GM12878 (cell line): Measurements from ENCODE around the gene DLGAP5. TPM values are rescaled to one million over a fixed set of nuclear protein-coding genes. Genes with fewer than 3 reads are reported as not detected.

Experiments used
- ATAC-seq: fragments of 200-7000 bp; cut with Tn5 transposase; 3 replicates; pipeline ENCODE4 v1.9.1; 2020; ENCODE audit warnings: mild to moderate bottlenecking, moderate library complexity
- BruUV-seq: library from RNA; stranded (reverse); fragments of 400-500 nt; replicated peaks from 2 replicates; lab custom pipeline; 2021; lab: Mats Ljungman, UMichigan
- CTCF ChIA-PET: fragments of 300-600 bp; sonication (Branson Sonifier 250); formaldehyde crosslinking; extraction: SDS; loops from one replicate; lab custom pipeline; 2021; ENCODE audit warnings: inconsistent platforms; lab: Yijun Ruan, JAX
- POLR2A ChIA-PET: fragments of 350-600 bp; formaldehyde crosslinking; extraction: SDS; loops from one replicate; lab custom pipeline; 2021; ENCODE audit warnings: inconsistent platforms; lab: Charles Lee
- RAD21 ChIA-PET: fragments of 300-600 bp; sonication (Branson Sonifier 250); formaldehyde crosslinking; loops from one replicate; lab custom pipeline; 2023; ENCODE audit warnings: antibody characterized with exemption; ENCODE audit not compliant: unreplicated experiment; lab: Charles Lee
- SMC1A ChIA-PET: fragments of 300-600 bp; sonication (Branson Sonifier 250); formaldehyde crosslinking; loops from one replicate; lab custom pipeline; 2023; ENCODE audit not compliant: unreplicated experiment, uncharacterized antibody; lab: Charles Lee
- DNase-seq: peaks from one replicate; pipeline ENCODE4 v3.0.0-alpha.2; 2011; ENCODE audit warnings: low read depth, low spot score
- FAIRE-seq: peaks from 3 replicates; lab custom pipeline; 2011; peaks lifted over from hg19 to GRCh38; lab: Jason Lieb, UNC
- H2AFZ ChIP-seq: 2 replicates; pipeline ENCODE4 v1.6.0; 2011; ENCODE audit warnings: low read depth, low read length, control low read depth; ENCODE audit not compliant: control insufficient read depth
- H3K27ac ChIP-seq: 2 replicates; pipeline ENCODE4 v1.5.1; 2011; ENCODE audit warnings: control low read depth; ENCODE audit not compliant: control insufficient read depth, insufficient read depth
- H3K27me3 ChIP-seq, 2 experiments: replicated peaks in 1 of 2; 2 replicates each; pipeline versions ENCODE4 v1.6.0 to v1.6.1; 2011; ENCODE audit warnings: low read length in 1 of 2; ENCODE audit not compliant: control insufficient read depth in 2 of 2, insufficient read depth in 2 of 2
- H3K36me3 ChIP-seq, 2 experiments: 2 replicates each; pipeline ENCODE4 v1.5.1; 2011; ENCODE audit warnings: low read length in 1 of 2; ENCODE audit not compliant: control insufficient read depth in 2 of 2, insufficient read depth in 2 of 2
- H3K4me1 ChIP-seq: 2 replicates; pipeline ENCODE4 v1.6.1; 2011; ENCODE audit warnings: mild to moderate bottlenecking, low read length, moderate library complexity, mixed read lengths; ENCODE audit not compliant: control insufficient read depth, insufficient read depth
- H3K4me2 ChIP-seq: 2 replicates; pipeline ENCODE4 v1.6.0; 2011; ENCODE audit warnings: control low read depth; ENCODE audit not compliant: control insufficient read depth, insufficient read depth
- H3K4me3 ChIP-seq: fragments of 200-600 bp; sonication (generic); 2 replicates; pipeline ENCODE4 v1.5.1; 2016
- H3K79me2 ChIP-seq: 2 replicates; pipeline ENCODE4 v1.6.0; 2011; ENCODE audit warnings: low read length; ENCODE audit not compliant: control insufficient read depth, insufficient read depth
- H3K9ac ChIP-seq: 2 replicates; pipeline ENCODE4 v1.8.0; 2011; ENCODE audit warnings: low read length, control low read depth, mixed read lengths; ENCODE audit not compliant: control insufficient read depth, insufficient read depth
- H3K9me3 ChIP-seq: replicated peaks from 3 replicates; pipeline ENCODE4 v1.5.1; 2011; ENCODE audit warnings: mild to moderate bottlenecking, low read length; ENCODE audit not compliant: control insufficient read depth, insufficient read depth
- H4K20me1 ChIP-seq: 2 replicates; pipeline ENCODE4 v1.6.0; 2011; ENCODE audit not compliant: control insufficient read depth, insufficient read depth
- BHLHE40 ChIP-seq, 2 experiments: fragments of 450-650 bp in 1 of 2; IDR thresholded peaks; 2 replicates each; pipeline ENCODE4 v1.6.1; 2011 to 2017; ENCODE audit warnings: low read depth in 2 of 2, borderline replicate concordance in 1 of 2, improper control_type of control experiment in 1 of 2, low read length in 1 of 2, mild to moderate bottlenecking in 1 of 2
- BMI1 ChIP-seq: fragments of 450-650 bp; IDR thresholded peaks from 2 replicates; pipeline ENCODE4 v1.6.1; 2016; ENCODE audit warnings: mild to moderate bottlenecking, moderate library complexity, borderline replicate concordance
- FOS ChIP-seq: IDR thresholded peaks from 3 replicates; pipeline ENCODE4 v1.6.1; 2011; ENCODE audit warnings: borderline replicate concordance; ENCODE audit not compliant: insufficient read length; ENCODE audit errors: extremely low read depth
- SREBF1 ChIP-seq: IDR thresholded peaks from 2 replicates; pipeline ENCODE4 v1.6.1; 2012; ENCODE audit warnings: mild to moderate bottlenecking, low read length
- WGBS: methylation state at CpG from one replicate; pipeline ENCODE4 v1.1.6; 2016; ENCODE audit warnings: low lambda C conversion rate; ENCODE audit not compliant: insufficient replicate concordance, insufficient coverage; ENCODE audit errors: missing lambda C conversion rate; 5-methylcytosine and 5-hydroxymethylcytosine counted together
- in situ Hi-C: fragments of 300-500 bp; cut with MboI; formaldehyde crosslinking; loops from 9 replicates; pipeline ENCODE4 v1.14.3; 2018; ENCODE audit warnings: mixed read lengths
- intact Hi-C: fragments of 100-400 bp; cut with micrococcal nuclease; formaldehyde crosslinking; loops from one replicate; pipeline ENCODE4 v1.14.2; 2022; ENCODE audit not compliant: unreplicated experiment
- polyA plus RNA-seq, 11 experiments: library from polyadenylated mRNA; depleted of rRNA in 4 of 11; unstranded in 6 of 11; stranded (reverse) in 5 of 11; fragments of >200 nt; fragmentation: Nextera tagmentation in 4 of 11; fragmentation: Illumina TruSeq in 1 of 11; extraction: Ambion mirVana in 4 of 11; extraction: Trizol in 1 of 11; gene quantifications; 1 replicate in 1 of 11; 2 replicates in 10 of 11; pipeline versions ENCODE4 v1.2.1 to v1.2.3, GENCODE V29; 2011 to 2016; ENCODE audit warnings: inconsistent platforms in 2 of 11, missing spikeins in 2 of 11, low read depth in 1 of 11
- total RNA-seq, 4 experiments: library from RNA; depleted of rRNA in 3 of 4; stranded (reverse); fragments of >200 nt in 3 of 4; fragmentation: Illumina TruSeq in 1 of 4; extraction: Trizol in 1 of 4; gene quantifications; 2 replicates each; pipeline versions ENCODE4 v1.2.1 to v1.2.3, GENCODE V29; 2013 to 2021

The DLGAP5 gene
- total and polyA plus RNA-seq, 10 of the 15 experiments (the other 5 are each of a cell fraction or from before 2014, with no cell fraction given): 40.9 to 106 (median 67.6) TPM

- in situ Hi-C loops: no loop called here
- TF ChIP-seq BHLHE40 (IDR thresholded peaks at IDR 0.05; ENCODE audit: borderline replicate concordance in 1 of 2, low read depth in 2 of 2, low read length in 1 of 2): no peak
- TF ChIP-seq, all 136 proteins: peak for 0
- BruUV-seq: no TSS peak
Observed at GRCh38 chr14:55123852-55124639, 67.3 kb downstream of the DLGAP5 start.

GRCh38 chr14:55123101-55123500 is 68.3 kb downstream of the DLGAP5 start:
- no peaks in the 10 kb centered on the region for H3K79me2 ChIP-seq
- RAD21 ChIA-PET: no interaction called here
- in situ Hi-C loops: no loop called here

More at GRCh38 chr14:55123852-55124639, 67.3 kb downstream of the DLGAP5 start:
- Histone ChIP-seq H3K9ac (no peak overlapping the region), H3K9me3 (no peaks in the 10 kb centered on the region), H3K36me3 (no peaks in the 10 kb centered on the region), H3K4me1 (peaks cover 6% of the 10 kb centered on the region; the same call in 1 of the 2 replicates), H3K27me3 (no peaks in the 10 kb centered on the region), H3K27ac (no peak overlapping the region), H2AFZ (no peak overlapping the region), H4K20me1 (no peaks in the 10 kb centered on the region), H3K4me2 (no peak overlapping the region), H3K79me2 (no peaks in the 10 kb centered on the region), H3K4me3 (no peak overlapping the region)
- ATAC-seq (no peak), DNase-seq (no peak), FAIRE-seq (no peak)
- ChIA-PET SMC1A (interaction anchor here (1.0 kb wide), 1 partner anchor 26 kb away, joined by 5 read pairs; no protein-coding TSS in a partner anchor), CTCF (interaction anchor here (0.9 kb wide), 1 partner anchor 17 kb away, joined by 3 read pairs; no protein-coding TSS in a partner anchor), RAD21 (no interaction called here), POLR2A (interaction anchor here (0.6 to 2.6 kb wide), 3 partner anchors 11 to 60 kb away, joined by 3 to 10 read pairs (median 4); no protein-coding TSS in a partner anchor)
- WGBS: 87% methylated on average over 9 of the region's 9 CpGs
- intact Hi-C loops: no loop called here

More at GRCh38 chr14:55123101-55123500, 68.3 kb downstream of the DLGAP5 start:
- intact Hi-C loops: no loop called here
- no peak for TF ChIP-seq FOS
- no peak for TF ChIP-seq SREBF1
- TF ChIP-seq BMI1: peak; percentile 64
- Histone ChIP-seq H3K9me3 (no peaks in the 10 kb centered on the region), H3K4me3 (no peak overlapping the region), H3K9ac (no peak overlapping the region), H3K36me3 (no peaks in the 10 kb centered on the region), H3K27ac (no peak overlapping the region), H3K4me1 (peaks cover 6% of the 10 kb centered on the region; the same call in 1 of the 2 replicates), H2AFZ (no peak overlapping the region), H3K4me2 (no peak overlapping the region), H3K27me3 (no peaks in the 10 kb centered on the region), H4K20me1 (no peaks in the 10 kb centered on the region)
- POLR2A ChIA-PET: interaction anchor here (2.6 kb wide), 1 partner anchor 20 kb away, joined by 10 read pairs; no protein-coding TSS in a partner anchor
- 82% methylated on average over 8 of the region's 8 CpGs for WGBS
- no peak for DNase-seq
- SMC1A ChIA-PET: no interaction called here
- ATAC-seq: peak; percentile 35
- no peak for FAIRE-seq
- CTCF ChIA-PET: interaction anchor here (1.0 kb wide), 1 partner anchor 21 kb away, joined by 3 read pairs; no protein-coding TSS in a partner anchor
- no TSS peak for BruUV-seq
